CD14-positive monocyte (primary cell): ENCODE data around the gene LSM14B. TPM values are rescaled to one million over a fixed set of nuclear protein-coding genes. Genes with fewer than 3 reads are reported as not detected.
A peak's percentile ranks its signal among the peaks of the same experiment; 100 is the strongest.

Experiments used
- DNase-seq, 3 donors: peaks; one replicate each; pipeline ENCODE4 v3.0.0-alpha.2; 2011 to 2022
- H2AFZ ChIP-seq: 2 replicates; pipeline ENCODE4 v1.6.0; 2012; ENCODE audit warnings: mild to moderate bottlenecking, low read depth, low read length, inconsistent platforms; ENCODE audit not compliant: insufficient read depth, poor library complexity, severe bottlenecking
- H3K27ac ChIP-seq, 2 donors: 1 replicate in 1 of 2; 2 replicates in 1 of 2; pipeline ENCODE4 v1.5.1; 2012 to 2013; ENCODE audit warnings: low read length in 2 of 2, control low read depth in 1 of 2, inconsistent platforms in 1 of 2, low read depth in 1 of 2, mild to moderate bottlenecking in 1 of 2
- H3K27me3 ChIP-seq, 2 donors: one replicate each; pipeline versions ENCODE4 v1.6.0 to v1.6.1; 2011 to 2013; ENCODE audit warnings: low read length in 2 of 2; ENCODE audit not compliant: control insufficient read depth in 2 of 2, insufficient read depth in 2 of 2
- H3K36me3 ChIP-seq, 2 donors: replicated peaks in 1 of 2; 1 replicate in 1 of 2; 2 replicates in 1 of 2; pipeline versions ENCODE4 v1.5.1 to v1.6.1; 2012 to 2013; ENCODE audit warnings: low read length in 2 of 2, control low read depth in 1 of 2, inconsistent platforms in 1 of 2, mild to moderate bottlenecking in 1 of 2; ENCODE audit not compliant: insufficient read depth in 2 of 2, control insufficient read depth in 1 of 2
- H3K4me1 ChIP-seq, 2 donors: 1 replicate in 1 of 2; 2 replicates in 1 of 2; pipeline versions ENCODE4 v1.5.1 to v1.6.1; 2012 to 2013; ENCODE audit warnings: low read length in 2 of 2, control low read depth in 1 of 2, inconsistent platforms in 1 of 2, mild to moderate bottlenecking in 1 of 2, moderate library complexity in 1 of 2; ENCODE audit not compliant: insufficient read depth in 2 of 2, control insufficient read depth in 1 of 2
- H3K4me2 ChIP-seq: replicated peaks from 2 replicates; pipeline ENCODE3; 2012; ENCODE audit warnings: low read length, moderate library complexity, mild to moderate bottlenecking; ENCODE audit not compliant: poor library complexity, severe bottlenecking; ENCODE audit errors: extremely low read depth
- H3K4me3 ChIP-seq, 3 experiments: fragments of 200-600 bp in 1 of 3; sonication (generic) in 1 of 3; replicated peaks in 1 of 3; 1 replicate in 2 of 3; 2 replicates in 1 of 3; pipeline ENCODE4 v1.5.1; 2011 to 2013; ENCODE audit warnings: low read length in 3 of 3, mild to moderate bottlenecking in 3 of 3, control low read depth in 2 of 3, low read depth in 2 of 3, inconsistent platforms in 1 of 3, moderate library complexity in 1 of 3
- H3K79me2 ChIP-seq: 2 replicates; pipeline ENCODE4 v1.6.0; 2012; ENCODE audit warnings: mild to moderate bottlenecking, control low read depth, inconsistent platforms, low read length, moderate library complexity; ENCODE audit not compliant: insufficient read depth
- H3K9ac ChIP-seq: 2 replicates; pipeline ENCODE4 v1.6.0; 2017; ENCODE audit warnings: low read length, mild to moderate bottlenecking; ENCODE audit not compliant: insufficient read depth, poor library complexity, severe bottlenecking
- H3K9me3 ChIP-seq, 2 donors: replicated peaks in 1 of 2; 1 replicate in 1 of 2; 2 replicates in 1 of 2; pipeline versions ENCODE4 v1.5.1 to v1.6.1; 2012 to 2013; ENCODE audit warnings: low read length in 2 of 2, control low read depth in 1 of 2; ENCODE audit not compliant: control insufficient read depth in 1 of 2, insufficient read depth in 1 of 2
- H4K20me1 ChIP-seq: 2 replicates; pipeline ENCODE4 v1.6.0; 2012; ENCODE audit warnings: mild to moderate bottlenecking, low read length, control low read depth, moderate library complexity; ENCODE audit not compliant: insufficient read depth
- H3K27ac Mint-ChIP-seq, 7 donors: one replicate each; pipeline ENCODE4 v1.8.0; 2020; ENCODE audit warnings: mild to moderate bottlenecking in 7 of 7, mixed read lengths in 7 of 7, moderate library complexity in 6 of 7, inconsistent platforms in 2 of 7
- H3K27me3 Mint-ChIP-seq, 3 donors: one replicate each; pipeline ENCODE4 v1.8.0; 2021 to 2022; ENCODE audit warnings: low read depth in 3 of 3, mild to moderate bottlenecking in 3 of 3, mixed read lengths in 3 of 3, moderate library complexity in 3 of 3, inconsistent platforms in 1 of 3
- H3K36me3 Mint-ChIP-seq, 2 donors: one replicate each; pipeline ENCODE4 v1.8.0; 2020; ENCODE audit warnings: mixed read lengths in 2 of 2, inconsistent platforms in 1 of 2, mild to moderate bottlenecking in 1 of 2
- H3K4me1 Mint-ChIP-seq: one replicate; pipeline ENCODE4 v1.8.0; 2020; ENCODE audit warnings: mild to moderate bottlenecking, mixed read lengths
- H3K4me3 Mint-ChIP-seq, 2 donors: one replicate each; pipeline ENCODE4 v1.8.0; 2020; ENCODE audit warnings: mild to moderate bottlenecking in 2 of 2, mixed read lengths in 2 of 2, moderate library complexity in 1 of 2
- H3K9me3 Mint-ChIP-seq, 7 donors: one replicate each; pipeline ENCODE4 v1.8.0; 2020 to 2022; ENCODE audit warnings: mixed read lengths in 7 of 7, mild to moderate bottlenecking in 6 of 7, moderate library complexity in 6 of 7, inconsistent platforms in 2 of 7
- WGBS: methylation state at CpG from one replicate; pipeline ENCODE4 v1.1.5; 2013; ENCODE audit warnings: missing lambda C conversion rate; ENCODE audit not compliant: insufficient coverage; 5-methylcytosine and 5-hydroxymethylcytosine counted together
- intact Hi-C, 2 donors: fragments of 100-400 bp; cut with micrococcal nuclease; formaldehyde crosslinking; loops; one replicate each; pipeline versions ENCODE4 v1.15.0 to v1.15.1; 2023
- polyA plus RNA-seq, 3 donors: library from polyadenylated mRNA; depleted of rRNA in 1 of 3; unstranded in 2 of 3; stranded (reverse) in 1 of 3; fragments of 300-500 nt in 2 of 3; fragments of >200 nt in 1 of 3; fragmentation: Illumina TruSeq in 2 of 3; gene quantifications; 1 replicate in 2 of 3; 2 replicates in 1 of 3; pipeline ENCODE4 v1.2.3, GENCODE V29; 2012 to 2021
- TF ChIP-seq, protein P1 (sequence below): fragments of 200-600 bp; IDR thresholded peaks from one replicate; pipeline ENCODE4 v1.8.0; 2022; ENCODE audit warnings: antibody characterized with exemption, mild to moderate bottlenecking

Gene LSM14B
- polyA plus RNA-seq, 3 donors: 1.0 to 33.5 (median 1.4) TPM

DNA sequence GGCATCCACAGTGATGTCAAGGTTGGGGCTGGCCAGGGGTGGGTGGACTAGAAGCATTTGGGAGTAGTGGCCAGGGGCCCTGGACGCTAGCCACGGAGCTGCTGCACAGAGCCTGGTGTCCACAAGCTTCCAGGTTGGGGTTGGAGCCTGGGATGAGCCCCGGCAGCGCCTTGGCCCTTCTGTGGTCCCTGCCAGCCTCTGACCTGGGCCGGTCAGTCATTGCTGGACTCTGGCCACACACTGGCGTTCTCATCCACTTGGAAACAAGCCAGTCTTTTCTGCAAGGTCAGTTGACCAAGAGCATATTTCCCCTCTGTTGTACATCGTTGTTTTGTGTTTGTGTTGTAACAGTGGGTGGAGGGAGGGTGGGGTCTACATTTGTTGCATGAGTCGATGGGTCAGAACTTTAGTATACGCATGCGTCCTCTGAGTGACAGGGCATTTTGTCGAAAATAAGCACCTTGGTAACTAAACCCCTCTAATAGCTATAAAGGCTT lies 12.5 kb downstream of the LSM14B start:
- peaks cover 84 to 97% of the 10 kb centered on the region in 2 donors for H3K36me3 Mint-ChIP-seq
- H3K27me3 Mint-ChIP-seq: no peaks in the 10 kb centered on the region
- Histone ChIP-seq H3K79me2 (peaks cover 42% of the 10 kb centered on the region), H3K36me3 (peaks cover 90 to 94% of the 10 kb centered on the region in 2 donors), H4K20me1 (peaks cover 91% of the 10 kb centered on the region), H3K27me3 (no peaks in the 10 kb centered on the region), H3K9me3 (no peaks in the 10 kb centered on the region), H3K9ac (no peak overlapping the region), H3K27ac (peak overlapping the region; percentile 79 to 80), H3K4me1 (peaks cover 40 to 48% of the 10 kb centered on the region in 2 donors), H2AFZ (no peak overlapping the region), H3K4me3 (peak overlapping the region in 1 of 3 experiments; percentile 23), H3K4me2 (peak overlapping the region; percentile 55)
- DNase-seq: peak; percentile 59 to 65 (median 64)
- peaks cover 58% of the 10 kb centered on the region for H3K4me1 Mint-ChIP-seq
- 62% methylated on average over 7 of the region's 11 CpGs for WGBS
- H3K4me3 Mint-ChIP-seq: peak overlapping the region in 1 of 2 donors; percentile 21
- H3K27ac Mint-ChIP-seq: peak overlapping the region; percentile 78 to 95 (median 90)
- TF ChIP-seq, protein P1, sequence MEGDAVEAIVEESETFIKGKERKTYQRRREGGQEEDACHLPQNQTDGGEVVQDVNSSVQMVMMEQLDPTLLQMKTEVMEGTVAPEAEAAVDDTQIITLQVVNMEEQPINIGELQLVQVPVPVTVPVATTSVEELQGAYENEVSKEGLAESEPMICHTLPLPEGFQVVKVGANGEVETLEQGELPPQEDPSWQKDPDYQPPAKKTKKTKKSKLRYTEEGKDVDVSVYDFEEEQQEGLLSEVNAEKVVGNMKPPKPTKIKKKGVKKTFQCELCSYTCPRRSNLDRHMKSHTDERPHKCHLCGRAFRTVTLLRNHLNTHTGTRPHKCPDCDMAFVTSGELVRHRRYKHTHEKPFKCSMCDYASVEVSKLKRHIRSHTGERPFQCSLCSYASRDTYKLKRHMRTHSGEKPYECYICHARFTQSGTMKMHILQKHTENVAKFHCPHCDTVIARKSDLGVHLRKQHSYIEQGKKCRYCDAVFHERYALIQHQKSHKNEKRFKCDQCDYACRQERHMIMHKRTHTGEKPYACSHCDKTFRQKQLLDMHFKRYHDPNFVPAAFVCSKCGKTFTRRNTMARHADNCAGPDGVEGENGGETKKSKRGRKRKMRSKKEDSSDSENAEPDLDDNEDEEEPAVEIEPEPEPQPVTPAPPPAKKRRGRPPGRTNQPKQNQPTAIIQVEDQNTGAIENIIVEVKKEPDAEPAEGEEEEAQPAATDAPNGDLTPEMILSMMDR: no peak
- H3K9me3 Mint-ChIP-seq: peaks cover 0 to 3% (median 0%) of the 10 kb centered on the region in 7 donors
- intact Hi-C loops: no loop called here

DNA sequence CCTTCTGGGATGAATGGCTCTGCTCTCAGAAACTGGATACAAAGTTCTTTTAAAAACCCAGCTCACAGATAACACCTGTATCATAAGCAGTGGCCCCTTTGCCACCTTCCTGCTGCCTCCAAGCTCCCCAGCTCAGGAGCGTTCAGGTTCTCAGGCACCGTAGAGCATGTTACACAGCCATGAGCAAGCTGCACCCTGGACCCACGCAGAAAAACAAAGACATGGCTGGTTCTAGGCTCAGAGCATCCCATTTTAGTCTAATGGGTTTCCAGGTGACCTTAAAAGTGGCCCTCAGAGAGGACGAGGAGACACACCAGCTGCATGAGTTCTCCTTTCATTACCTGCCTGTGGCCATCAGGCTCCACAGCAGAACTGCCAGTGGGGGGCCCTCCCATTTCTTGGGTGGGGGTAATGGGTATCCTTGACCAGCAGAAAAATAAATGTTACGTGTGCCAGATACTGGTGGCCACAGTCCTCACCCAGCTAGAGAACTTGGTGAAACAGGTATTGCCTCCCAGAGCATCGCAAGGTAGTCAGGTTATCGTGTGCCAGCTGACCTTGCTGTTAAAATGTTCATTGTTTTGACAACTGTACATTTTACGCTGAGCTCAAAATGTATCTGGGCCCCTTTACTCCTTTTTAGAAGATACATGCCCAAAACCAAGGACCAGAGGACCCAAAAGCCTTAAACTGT lies 13.4 kb downstream of the LSM14B start:
- no peak overlapping the region for H3K9ac ChIP-seq
- no peaks in the 10 kb centered on the region for H3K9me3 ChIP-seq
- Mint-ChIP-seq H3K36me3 (peaks cover 84 to 97% of the 10 kb centered on the region in 2 donors), H3K4me1 (peaks cover 55% of the 10 kb centered on the region), H3K27me3 (no peaks in the 10 kb centered on the region), H3K9me3 (peaks cover 0 to 3% (median 0%) of the 10 kb centered on the region in 7 donors), H3K27ac (peak overlapping the region; percentile 65 to 91 (median 81)), H3K4me3 (no peak overlapping the region)
- 96% methylated on average over 6 of the region's 8 CpGs for WGBS
- peak overlapping the region; percentile 45 to 80 for H3K27ac ChIP-seq
- H3K4me1 ChIP-seq: peaks cover 40 to 49% of the 10 kb centered on the region in 2 donors
- H3K27me3 ChIP-seq: no peaks in the 10 kb centered on the region
- no peak overlapping the region for H2AFZ ChIP-seq
- H3K36me3 ChIP-seq: peaks cover 89 to 94% of the 10 kb centered on the region in 2 donors
- TF ChIP-seq, protein P1: no peak
- intact Hi-C loops: loop anchor here in 1 of 2 donors (2.0 kb wide), 1 partner anchor 13 kb away; the partner anchor contains the start of gene LSM14B
- H3K4me3 ChIP-seq: peak overlapping the region in 1 of 3 experiments; percentile 23
- H4K20me1 ChIP-seq: peaks cover 95% of the 10 kb centered on the region
- no peak overlapping the region for H3K4me2 ChIP-seq
- peaks cover 48% of the 10 kb centered on the region for H3K79me2 ChIP-seq
- DNase-seq: no peak
